Endothelial cell (in vitro differentiated cells): ENCODE measurements around the gene KLK4. TPM values are rescaled to one million over a fixed set of nuclear protein-coding genes. Genes with fewer than 3 reads are reported as not detected.

Experiments used
- DNase-seq: peaks from one replicate; pipeline ENCODE4 v3.0.0; 2021; ENCODE audit warnings: low spot score
- H3K27ac Mint-ChIP-seq: one replicate; pipeline ENCODE4 v1.8.0; 2021; ENCODE audit warnings: mixed read lengths, inconsistent platforms; ENCODE audit not compliant: unreplicated experiment
- H3K27me3 Mint-ChIP-seq: one replicate; pipeline ENCODE4 v1.8.0; 2021; ENCODE audit warnings: mild to moderate bottlenecking, moderate library complexity, mixed read lengths, inconsistent platforms; ENCODE audit not compliant: unreplicated experiment
- H3K36me3 Mint-ChIP-seq: one replicate; pipeline ENCODE4 v1.8.0; 2021; ENCODE audit warnings: mild to moderate bottlenecking, low read depth, mixed read lengths, inconsistent platforms; ENCODE audit not compliant: unreplicated experiment
- H3K4me1 Mint-ChIP-seq: one replicate; pipeline ENCODE4 v1.8.0; 2021; ENCODE audit warnings: mild to moderate bottlenecking, mixed read lengths, inconsistent platforms; ENCODE audit not compliant: unreplicated experiment
- H3K4me3 Mint-ChIP-seq: one replicate; pipeline ENCODE4 v1.8.0; 2021; ENCODE audit warnings: mild to moderate bottlenecking, mixed read lengths, inconsistent platforms; ENCODE audit not compliant: unreplicated experiment
- H3K9me3 Mint-ChIP-seq: one replicate; pipeline ENCODE4 v1.8.0; 2021; ENCODE audit warnings: mixed read lengths, inconsistent platforms; ENCODE audit not compliant: unreplicated experiment
- CTCF ChIP-seq: fragments of 200-600 bp; sonication (generic); IDR thresholded peaks from one replicate; pipeline ENCODE4 v1.5.0; 2021; ENCODE audit warnings: antibody characterized with exemption; ENCODE audit not compliant: unreplicated experiment
- total RNA-seq: library from RNA; stranded (reverse); fragmentation: NEBNext Ultra II Directional; extraction: Animal tissue kit (Norgen Biotek cat#: 25700); gene quantifications from one replicate; pipeline ENCODE4 v1.2.1, GENCODE V29; 2021; ENCODE audit not compliant: unreplicated experiment

KLK4 gene
- total RNA-seq, 1 donor from 2014 or later, result not detected

- Mint-ChIP-seq H3K27me3 (peaks cover 1% of the 10 kb centered on the region), H3K27ac (no peak overlapping the region), H3K4me3 (no peak overlapping the region), H3K4me1 (no peaks in the 10 kb centered on the region), H3K9me3 (peaks cover 9% of the 10 kb centered on the region), H3K36me3 (peaks cover 5% of the 10 kb centered on the region)
- no peak for DNase-seq
- no peak for TF ChIP-seq CTCF
Measured at GRCh38 chr19:50869479-50869878, 41.7 kb downstream of the KLK4 start.

GRCh38 chr19:50861496-50862286, 49.5 kb downstream of the KLK4 start:
- Mint-ChIP-seq H3K4me1 (no peaks in the 10 kb centered on the region), H3K27me3 (peaks cover 13% of the 10 kb centered on the region), H3K4me3 (no peak overlapping the region), H3K27ac (no peak overlapping the region), H3K9me3 (peaks cover 15% of the 10 kb centered on the region), H3K36me3 (peaks cover 5% of the 10 kb centered on the region)
- TF ChIP-seq CTCF, result no peak
- no peak for DNase-seq

GRCh38 chr19:50861010-50861409, 50.2 kb downstream of the KLK4 start:
- Mint-ChIP-seq H3K36me3 (peaks cover 5% of the 10 kb centered on the region), H3K9me3 (peaks cover 11% of the 10 kb centered on the region), H3K27ac (no peak overlapping the region), H3K4me1 (no peaks in the 10 kb centered on the region), H3K27me3 (peaks cover 13% of the 10 kb centered on the region), H3K4me3 (no peak overlapping the region)
- TF ChIP-seq CTCF, result no peak
- DNase-seq, result no peak

GRCh38 chr19:50859849-50860248, 51.3 kb downstream of the KLK4 start:
- TF ChIP-seq CTCF, result no peak
- Mint-ChIP-seq H3K4me1 (no peaks in the 10 kb centered on the region), H3K36me3 (peaks cover 11% of the 10 kb centered on the region), H3K27me3 (peaks cover 13% of the 10 kb centered on the region), H3K27ac (no peak overlapping the region), H3K9me3 (peaks cover 18% of the 10 kb centered on the region), H3K4me3 (no peak overlapping the region)
- no peak for DNase-seq

GRCh38 chr19:50858886-50859285, 52.3 kb downstream of the KLK4 start:
- TF ChIP-seq CTCF, result no peak
- H3K36me3 Mint-ChIP-seq, result peaks cover 11% of the 10 kb centered on the region
- H3K27ac Mint-ChIP-seq, result no peak overlapping the region
- no peak overlapping the region for H3K4me3 Mint-ChIP-seq
- H3K9me3 Mint-ChIP-seq, result peaks cover 24% of the 10 kb centered on the region
- peaks cover 14% of the 10 kb centered on the region for H3K27me3 Mint-ChIP-seq
- H3K4me1 Mint-ChIP-seq, result no peaks in the 10 kb centered on the region
- no peak for DNase-seq
